DND-41 (cell line): ENCODE measurements around the gene CCDC171.

Experiments
- ATAC-seq: fragments of 200-7000 bp; cut with Tn5 transposase; 3 replicates; pipeline ENCODE4 v1.9.1; 2021; ENCODE audit warnings: low read depth; ENCODE audit not compliant: insufficient read depth
- DNase-seq: peaks from one replicate; pipeline ENCODE4 v3.0.0-alpha.2; 2020
- H2AFZ ChIP-seq: 2 replicates; pipeline ENCODE4 v1.6.0; 2012; ENCODE audit warnings: low read depth, low read length
- H3K27ac ChIP-seq: 2 replicates; pipeline ENCODE4 v1.5.1; 2012; ENCODE audit warnings: low read length, inconsistent platforms
- H3K27me3 ChIP-seq: fragments of 200-600 bp; sonication (generic); 2 replicates; pipeline ENCODE4 v1.6.0; 2012; ENCODE audit warnings: low read length, mild to moderate bottlenecking, inconsistent platforms; ENCODE audit not compliant: insufficient read depth, poor library complexity
- H3K36me3 ChIP-seq: 2 replicates; pipeline ENCODE4 v1.5.1; 2012; ENCODE audit warnings: low read length, inconsistent platforms; ENCODE audit not compliant: insufficient read depth
- H3K4me1 ChIP-seq: 2 replicates; pipeline ENCODE4 v1.5.1; 2012; ENCODE audit warnings: mild to moderate bottlenecking, low read length; ENCODE audit not compliant: insufficient read depth
- H3K4me2 ChIP-seq: 2 replicates; pipeline ENCODE4 v1.6.0; 2012; ENCODE audit warnings: mild to moderate bottlenecking, moderate library complexity, low read length, inconsistent platforms; ENCODE audit not compliant: insufficient read depth
- H3K4me3 ChIP-seq, 2 experiments: fragments of 200-600 bp in 1 of 2; shearing (Covaris generic) in 1 of 2; 2 replicates each; pipeline ENCODE4 v1.5.1; 2012 to 2016; ENCODE audit warnings: inconsistent platforms in 2 of 2, low read length in 2 of 2, mild to moderate bottlenecking in 2 of 2, low read depth in 1 of 2, moderate library complexity in 1 of 2
- H3K79me2 ChIP-seq: 2 replicates; pipeline ENCODE4 v1.6.0; 2012; ENCODE audit warnings: low read length, inconsistent platforms; ENCODE audit not compliant: insufficient read depth
- H3K9ac ChIP-seq: 2 replicates; pipeline ENCODE4 v1.6.0; 2012; ENCODE audit warnings: low read depth, mild to moderate bottlenecking, inconsistent platforms, low read length, moderate library complexity
- H3K9me3 ChIP-seq: 2 replicates; pipeline ENCODE4 v1.5.1; 2012; ENCODE audit warnings: low read length, moderate library complexity, mild to moderate bottlenecking, inconsistent platforms; ENCODE audit not compliant: insufficient read depth, severe bottlenecking
- H4K20me1 ChIP-seq: 2 replicates; pipeline ENCODE4 v1.6.0; 2012; ENCODE audit warnings: low read length; ENCODE audit not compliant: insufficient read depth
- EZH2 ChIP-seq: IDR thresholded peaks from 3 replicates; pipeline ENCODE4 v1.6.1; 2012; ENCODE audit warnings: borderline replicate concordance, low read depth, mild to moderate bottlenecking, moderate library complexity, low read length, inconsistent platforms; ENCODE audit not compliant: severe bottlenecking
- TF ChIP-seq, protein P1 (sequence below): IDR thresholded peaks from 2 replicates; pipeline ENCODE4 v1.5.1; 2012; ENCODE audit warnings: borderline replicate concordance, low read length, moderate library complexity, mild to moderate bottlenecking; ENCODE audit not compliant: poor library complexity, severe bottlenecking; ENCODE audit errors: extremely low read depth

The CCDC171 gene

GRCh38 chr9:16004613-16005012, 451.8 kb downstream of the CCDC171 start:
- H4K20me1 ChIP-seq: no peaks in the 10 kb centered on the region
- H3K9ac ChIP-seq: no peak overlapping the region
- no peaks in the 10 kb centered on the region for H3K27me3 ChIP-seq
- TF ChIP-seq, protein P1, sequence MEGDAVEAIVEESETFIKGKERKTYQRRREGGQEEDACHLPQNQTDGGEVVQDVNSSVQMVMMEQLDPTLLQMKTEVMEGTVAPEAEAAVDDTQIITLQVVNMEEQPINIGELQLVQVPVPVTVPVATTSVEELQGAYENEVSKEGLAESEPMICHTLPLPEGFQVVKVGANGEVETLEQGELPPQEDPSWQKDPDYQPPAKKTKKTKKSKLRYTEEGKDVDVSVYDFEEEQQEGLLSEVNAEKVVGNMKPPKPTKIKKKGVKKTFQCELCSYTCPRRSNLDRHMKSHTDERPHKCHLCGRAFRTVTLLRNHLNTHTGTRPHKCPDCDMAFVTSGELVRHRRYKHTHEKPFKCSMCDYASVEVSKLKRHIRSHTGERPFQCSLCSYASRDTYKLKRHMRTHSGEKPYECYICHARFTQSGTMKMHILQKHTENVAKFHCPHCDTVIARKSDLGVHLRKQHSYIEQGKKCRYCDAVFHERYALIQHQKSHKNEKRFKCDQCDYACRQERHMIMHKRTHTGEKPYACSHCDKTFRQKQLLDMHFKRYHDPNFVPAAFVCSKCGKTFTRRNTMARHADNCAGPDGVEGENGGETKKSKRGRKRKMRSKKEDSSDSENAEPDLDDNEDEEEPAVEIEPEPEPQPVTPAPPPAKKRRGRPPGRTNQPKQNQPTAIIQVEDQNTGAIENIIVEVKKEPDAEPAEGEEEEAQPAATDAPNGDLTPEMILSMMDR: no peak
- TF ChIP-seq EZH2: no peak
- H3K27ac ChIP-seq: no peak overlapping the region
- no peak overlapping the region for H3K4me2 ChIP-seq
- H3K9me3 ChIP-seq: no peaks in the 10 kb centered on the region
- no peaks in the 10 kb centered on the region for H3K36me3 ChIP-seq
- peak; percentile 15 for DNase-seq
- peak; percentile 95 for ATAC-seq
- H2AFZ ChIP-seq: no peak overlapping the region
- no peaks in the 10 kb centered on the region for H3K79me2 ChIP-seq
- no peak overlapping the region for H3K4me3 ChIP-seq
- H3K4me1 ChIP-seq: 0 out of 2 replicates have a peak, but pooled peaks cover 6% of the 10 kb centered on the region

DNA sequence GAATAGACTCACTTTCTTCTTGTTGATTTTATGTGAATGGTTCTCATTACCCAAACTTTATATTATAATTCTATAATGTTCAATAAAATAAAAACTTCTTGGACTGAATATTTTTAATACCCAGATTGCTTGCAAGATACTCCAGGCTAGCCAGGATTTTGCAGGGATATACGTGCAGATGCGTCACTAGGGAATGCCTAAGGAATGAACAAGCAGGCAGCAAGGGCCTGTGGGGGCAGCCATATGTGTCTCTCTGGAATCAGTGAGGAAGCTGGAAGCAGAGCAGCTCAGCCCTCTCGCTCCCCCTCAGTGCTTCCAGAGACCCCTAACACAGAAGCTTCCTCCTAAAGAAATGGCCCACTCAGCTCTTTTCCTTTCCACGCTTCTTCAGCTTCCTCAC, 457.4 kb downstream of the CCDC171 start:
- H3K9ac ChIP-seq: no peak overlapping the region
- no peaks in the 10 kb centered on the region for H3K27me3 ChIP-seq
- H3K36me3 ChIP-seq: no peaks in the 10 kb centered on the region
- no peaks in the 10 kb centered on the region for H3K4me1 ChIP-seq
- TF ChIP-seq, protein P1: no peak
- no peak for TF ChIP-seq EZH2
- H3K27ac ChIP-seq: no peak overlapping the region
- H3K4me2 ChIP-seq: no peak overlapping the region
- no peak overlapping the region for H3K4me3 ChIP-seq
- no peak for DNase-seq
- no peak overlapping the region for H2AFZ ChIP-seq
- no peaks in the 10 kb centered on the region for H3K79me2 ChIP-seq
- H4K20me1 ChIP-seq: no peaks in the 10 kb centered on the region
- no peaks in the 10 kb centered on the region for H3K9me3 ChIP-seq
- no peak for ATAC-seq

DNA sequence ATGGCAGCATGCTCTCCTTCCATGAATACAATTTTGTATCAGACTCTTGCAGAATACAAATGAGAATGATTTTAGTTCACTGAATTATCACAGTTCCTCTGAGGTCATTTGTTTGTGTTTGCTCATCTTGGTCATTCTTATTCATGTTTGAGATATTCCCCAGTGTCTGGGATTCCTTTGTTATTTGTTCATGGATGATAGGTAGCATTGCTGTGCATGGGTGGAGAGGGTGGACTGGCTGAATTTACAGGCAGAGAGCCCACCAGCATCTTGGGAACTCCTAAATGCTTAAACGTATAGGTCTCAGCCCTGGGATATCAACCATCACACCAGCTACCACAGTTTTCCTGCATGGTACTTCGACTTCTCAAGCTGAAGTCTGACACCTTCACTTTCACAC, 459.8 kb downstream of the CCDC171 start:
- Histone ChIP-seq H2AFZ (no peak overlapping the region), H3K36me3 (no peaks in the 10 kb centered on the region), H3K79me2 (no peaks in the 10 kb centered on the region), H3K9ac (no peak overlapping the region), H3K4me2 (no peak overlapping the region), H3K4me1 (no peaks in the 10 kb centered on the region), H3K27me3 (no peaks in the 10 kb centered on the region), H4K20me1 (no peaks in the 10 kb centered on the region), H3K9me3 (no peaks in the 10 kb centered on the region), H3K4me3 (no peak overlapping the region), H3K27ac (no peak overlapping the region)
- TF ChIP-seq EZH2: no peak
- TF ChIP-seq, protein P1: no peak
- no peak for DNase-seq
- no peak for ATAC-seq

DNA sequence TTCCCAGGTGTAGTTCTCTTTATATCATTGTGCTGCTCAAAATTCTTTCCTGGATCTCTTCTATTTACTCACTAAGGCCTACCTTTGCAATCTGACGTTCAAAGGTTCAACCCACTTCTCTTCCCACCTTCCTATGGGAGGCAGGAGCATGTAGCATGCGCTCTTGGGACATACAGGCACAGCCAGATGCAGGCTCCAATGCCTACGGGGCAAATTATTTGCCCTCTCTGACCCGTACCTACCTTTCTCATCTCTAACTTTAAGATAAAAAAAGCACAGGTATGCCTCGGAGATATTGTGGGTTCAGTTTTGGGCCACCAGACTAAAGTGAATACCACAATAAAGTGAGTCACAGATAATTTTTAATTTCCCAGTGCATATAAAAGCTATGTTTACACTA, 460.5 kb downstream of the CCDC171 start:
- no peaks in the 10 kb centered on the region for H3K4me1 ChIP-seq
- no peak for TF ChIP-seq EZH2
- H2AFZ ChIP-seq: no peak overlapping the region
- no peak overlapping the region for H3K4me2 ChIP-seq
- no peak for DNase-seq
- no peaks in the 10 kb centered on the region for H3K36me3 ChIP-seq
- H3K9ac ChIP-seq: no peak overlapping the region
- H4K20me1 ChIP-seq: no peaks in the 10 kb centered on the region
- H3K27ac ChIP-seq: no peak overlapping the region
- H3K4me3 ChIP-seq: no peak overlapping the region
- ATAC-seq: no peak
- H3K9me3 ChIP-seq: peaks cover 2% of the 10 kb centered on the region
- no peaks in the 10 kb centered on the region for H3K27me3 ChIP-seq
- no peaks in the 10 kb centered on the region for H3K79me2 ChIP-seq
